Tibial nerve (tissue), 3 donors: Measurements from ENCODE around the gene IGLL1.

Experiments
- POLR2A ChIP-seq, 2 donors: fragments of 450-650 bp; IDR thresholded peaks; one replicate each; pipeline ENCODE4 v1.6.1; 2017; ENCODE audit warnings: antibody characterized with exemption in 2 of 2, mild to moderate bottlenecking in 2 of 2, moderate library complexity in 2 of 2
- TF ChIP-seq, protein P1 (sequence below), 5 experiments: fragments of 200-600 bp in 3 of 5; fragments of 450-650 bp in 2 of 5; sonication (generic) in 3 of 5; IDR thresholded peaks; one replicate each; pipeline ENCODE4 v1.5.1; 2016 to 2019; ENCODE audit warnings: antibody characterized with exemption in 5 of 5, mild to moderate bottlenecking in 3 of 5, moderate library complexity in 2 of 5

DNA sequence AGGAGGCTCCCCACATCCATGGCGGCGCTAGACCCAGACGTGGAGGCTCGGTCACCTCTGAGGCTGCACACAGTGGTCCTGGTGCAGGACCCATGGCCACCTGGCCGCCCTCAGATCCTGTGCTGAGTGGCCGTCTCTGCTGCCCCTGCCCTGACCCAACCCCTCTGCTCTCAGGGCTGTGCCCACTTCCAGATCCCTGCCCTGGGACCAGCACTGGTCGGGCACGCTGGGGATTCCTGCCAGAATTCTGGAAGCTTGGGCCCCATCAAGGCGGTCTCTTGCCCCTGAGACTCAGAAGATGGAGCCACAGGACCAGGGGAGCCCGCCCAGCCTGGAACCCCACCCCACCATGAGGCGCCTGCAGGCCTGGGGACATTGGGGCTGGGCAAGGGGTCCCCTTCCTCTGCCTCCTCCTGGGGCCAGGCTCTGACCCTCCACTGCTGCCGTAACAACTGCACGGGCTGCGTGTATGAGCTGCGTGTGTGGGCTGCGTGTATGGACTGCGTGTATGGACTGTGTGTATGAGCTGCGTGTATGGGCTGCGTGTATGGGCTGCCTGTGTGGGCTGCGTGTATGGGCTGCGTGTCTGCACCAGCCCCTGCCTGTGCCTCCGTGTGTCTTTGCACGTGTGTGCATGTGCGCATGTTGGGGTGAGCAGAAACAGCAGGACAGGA lies 48.7 kb downstream of the IGLL1 start:
- TF ChIP-seq, protein P1, sequence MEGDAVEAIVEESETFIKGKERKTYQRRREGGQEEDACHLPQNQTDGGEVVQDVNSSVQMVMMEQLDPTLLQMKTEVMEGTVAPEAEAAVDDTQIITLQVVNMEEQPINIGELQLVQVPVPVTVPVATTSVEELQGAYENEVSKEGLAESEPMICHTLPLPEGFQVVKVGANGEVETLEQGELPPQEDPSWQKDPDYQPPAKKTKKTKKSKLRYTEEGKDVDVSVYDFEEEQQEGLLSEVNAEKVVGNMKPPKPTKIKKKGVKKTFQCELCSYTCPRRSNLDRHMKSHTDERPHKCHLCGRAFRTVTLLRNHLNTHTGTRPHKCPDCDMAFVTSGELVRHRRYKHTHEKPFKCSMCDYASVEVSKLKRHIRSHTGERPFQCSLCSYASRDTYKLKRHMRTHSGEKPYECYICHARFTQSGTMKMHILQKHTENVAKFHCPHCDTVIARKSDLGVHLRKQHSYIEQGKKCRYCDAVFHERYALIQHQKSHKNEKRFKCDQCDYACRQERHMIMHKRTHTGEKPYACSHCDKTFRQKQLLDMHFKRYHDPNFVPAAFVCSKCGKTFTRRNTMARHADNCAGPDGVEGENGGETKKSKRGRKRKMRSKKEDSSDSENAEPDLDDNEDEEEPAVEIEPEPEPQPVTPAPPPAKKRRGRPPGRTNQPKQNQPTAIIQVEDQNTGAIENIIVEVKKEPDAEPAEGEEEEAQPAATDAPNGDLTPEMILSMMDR (IDR thresholded peaks at IDR 0.05) = no peak
- TF ChIP-seq POLR2A (IDR thresholded peaks at IDR 0.05) = no peak
